K562 (cell line): ENCODE data around the gene PCSK1. TPM values are rescaled to one million over a fixed set of nuclear protein-coding genes. Genes with fewer than 3 reads are reported as not detected.

Source experiments
- ATAC-seq: fragments of 200-7000 bp; cut with Tn5 transposase; 3 replicates; pipeline ENCODE4 v1.9.1; 2020; ENCODE audit warnings: moderate library complexity
- BruUV-seq: library from RNA; stranded (reverse); fragments of 400-500 nt; replicated peaks from 2 replicates; lab custom pipeline; 2021; lab: Mats Ljungman, UMichigan
- CTCF ChIA-PET: fragments of 300-600 bp; formaldehyde crosslinking; extraction: SDS; loops from one replicate; lab custom pipeline; 2021; ENCODE audit warnings: low intra/inter-chr PET ratio; lab: Yijun Ruan, JAX
- POLR2A ChIA-PET: fragments of 300-600, 350-650 bp; sonication (Branson Sonifier 250); formaldehyde crosslinking; extraction: SDS; loops from one replicate; lab custom pipeline; 2021; ENCODE audit warnings: antibody characterized with exemption, inconsistent platforms; lab: Yijun Ruan, JAX
- DNase-seq, 4 experiments: peaks; one replicate each; pipeline versions ENCODE4 v3.0.0 to v3.0.0-alpha.2; 2011 to 2018; ENCODE audit warnings: low spot score in 3 of 4, mixed read lengths in 3 of 4; ENCODE audit errors: extremely low read depth in 1 of 4
- FAIRE-seq: peaks from 2 replicates; lab custom pipeline; 2011; peaks lifted over from hg19 to GRCh38; lab: Jason Lieb, UNC
- H2AFZ ChIP-seq: 2 replicates; pipeline ENCODE4 v1.6.0; 2011; ENCODE audit warnings: low read depth, low read length, control low read depth, inconsistent platforms
- H3K27ac ChIP-seq: fragments of 200-600 bp; 3 replicates; pipeline ENCODE4 v1.8.0; 2011; ENCODE audit warnings: low read depth, mild to moderate bottlenecking, control low read depth, inconsistent platforms, low read length, moderate library complexity, mixed read lengths; ENCODE audit errors: extremely low read depth
- H3K27me3 ChIP-seq, 2 experiments: fragments of 300-600 bp in 1 of 2; 2 replicates in 1 of 2; 3 replicates in 1 of 2; pipeline versions ENCODE4 v1.6.0 to v1.8.0; 2011; ENCODE audit warnings: inconsistent platforms in 2 of 2, low read length in 2 of 2, mild to moderate bottlenecking in 1 of 2, mixed read lengths in 1 of 2, moderate library complexity in 1 of 2; ENCODE audit not compliant: control insufficient read depth in 2 of 2, insufficient read depth in 2 of 2
- H3K36me3 ChIP-seq: fragments of 300-600 bp; 3 replicates; pipeline ENCODE4 v1.8.0; 2011; ENCODE audit warnings: mild to moderate bottlenecking, low read length, inconsistent platforms; ENCODE audit not compliant: control insufficient read depth, insufficient read depth
- H3K4me1 ChIP-seq, 2 experiments: fragments of 200-600 bp in 1 of 2; replicated peaks in 1 of 2; 2 replicates in 1 of 2; 3 replicates in 1 of 2; pipeline versions ENCODE4 v1.5.1 to v1.8.0; 2011; ENCODE audit warnings: inconsistent platforms in 2 of 2, low read length in 2 of 2, mild to moderate bottlenecking in 1 of 2, mixed read lengths in 1 of 2, moderate library complexity in 1 of 2; ENCODE audit not compliant: control insufficient read depth in 2 of 2, insufficient read depth in 2 of 2
- H3K4me2 ChIP-seq: 2 replicates; pipeline ENCODE4 v1.6.1; 2011; ENCODE audit warnings: low read length, control low read depth, inconsistent platforms, mixed read lengths; ENCODE audit not compliant: insufficient read depth
- H3K4me3 ChIP-seq: fragments of 200-600 bp; sonication (generic), shearing (Covaris generic); 2 replicates; pipeline ENCODE4 v1.5.1; 2016; ENCODE audit warnings: control low read depth, inconsistent platforms
- H3K79me2 ChIP-seq: fragments of 200-600 bp; 3 replicates; pipeline ENCODE4 v1.8.0; 2011; ENCODE audit warnings: low read length, inconsistent platforms; ENCODE audit not compliant: control insufficient read depth, insufficient read depth
- H3K9ac ChIP-seq, 2 experiments: 2 replicates each; pipeline versions ENCODE4 v1.6.0 to v1.6.1; 2011; ENCODE audit warnings: low read depth in 2 of 2, low read length in 2 of 2, control low read depth in 1 of 2, inconsistent platforms in 1 of 2, mild to moderate bottlenecking in 1 of 2, mixed read lengths in 1 of 2; ENCODE audit not compliant: insufficient read depth in 1 of 2
- H3K9me1 ChIP-seq: one replicate; pipeline ENCODE4 v1.6.0; 2011; ENCODE audit warnings: inconsistent platforms, mild to moderate bottlenecking, low read length, moderate library complexity; ENCODE audit not compliant: control insufficient read depth, insufficient read depth
- H3K9me3 ChIP-seq: replicated peaks from 2 replicates; pipeline ENCODE4 v1.5.1; 2011; ENCODE audit warnings: low read depth, low read length, inconsistent platforms; ENCODE audit not compliant: control insufficient read depth, insufficient read depth
- H4K20me1 ChIP-seq: replicated peaks from 2 replicates; pipeline ENCODE4 v1.6.1; 2011; ENCODE audit warnings: low read length, inconsistent platforms, mixed read lengths; ENCODE audit not compliant: control insufficient read depth, insufficient read depth
- IFI16 ChIP-seq: fragments of 250-450 bp; sonication (Bioruptor Pico); IDR thresholded peaks from 2 replicates; pipeline ENCODE4 v2.1.2; 2022; ENCODE audit warnings: mild to moderate bottlenecking, inconsistent platforms
- TFE3 ChIP-seq: fragments of 450-650 bp; formaldehyde crosslinking; IDR thresholded peaks from 2 replicates; pipeline ENCODE4 v1.4.0; 2020; ENCODE audit warnings: mild to moderate bottlenecking, mixed read lengths
- TRIM24 ChIP-seq, 2 experiments: fragments of 450-650 bp; IDR thresholded peaks; 2 replicates each; pipeline ENCODE4 v1.6.1; 2016
- ZNF436 ChIP-seq: fragments of 250-450, 450-650 bp; sonication (Bioruptor Pico); formaldehyde crosslinking; IDR thresholded peaks from 2 replicates; pipeline ENCODE4 v1.7.0; 2020; ENCODE audit warnings: mild to moderate bottlenecking
- WGBS: fragments of 100-300 bp; shearing (Covaris generic); methylation state at CpG from one replicate; pipeline ENCODE4 v1.1.6; 2016; ENCODE audit warnings: low coverage, mixed read lengths; ENCODE audit not compliant: insufficient coverage; ENCODE audit errors: missing lambda C conversion rate; 5-methylcytosine and 5-hydroxymethylcytosine counted together
- in situ Hi-C: fragments of 300-500 bp; cut with MboI; formaldehyde crosslinking; loops from 4 replicates; pipeline ENCODE4 v1.15.0; 2018; ENCODE audit warnings: inconsistent platforms, mixed read lengths
- intact Hi-C: fragments of 100-400 bp; cut with micrococcal nuclease; formaldehyde crosslinking; loops from 2 replicates; pipeline ENCODE4 v1.14.2; 2022
- polyA plus RNA-seq, 8 experiments: library from polyadenylated mRNA; depleted of rRNA in 4 of 8; stranded (reverse) in 5 of 8; unstranded in 3 of 8; fragments of >200 nt; fragmentation: Nextera tagmentation in 2 of 8; fragmentation: Illumina TruSeq in 1 of 8; extraction: Ambion mirVana in 2 of 8; extraction: Trizol in 1 of 8; gene quantifications; 2 replicates each; pipeline versions ENCODE4 v1.2.1 to v1.2.3, GENCODE V29; 2011 to 2014; ENCODE audit warnings: inconsistent platforms in 1 of 8, missing spikeins in 1 of 8
- total RNA-seq, 7 experiments: library from RNA; depleted of rRNA in 6 of 7; stranded (reverse); fragments of >200 nt in 6 of 7; fragmentation: Illumina TruSeq in 2 of 7; extraction: Trizol in 2 of 7; gene quantifications; 2 replicates each; pipeline versions ENCODE4 v1.2.1 to v1.2.3, GENCODE V29; 2011 to 2021; ENCODE audit warnings: low replicate concordance in 1 of 7
- TF ChIP-seq, protein P1 (sequence below), 2 experiments: fragments of 450-650 bp in 1 of 2; sonication (generic) in 1 of 2; formaldehyde crosslinking in 1 of 2; IDR thresholded peaks in 1 of 2; conservative IDR thresholded peaks in 1 of 2; 2 replicates each; pipeline versions ENCODE4 v1.6.1 to v1.8.1; 2016 to 2023; ENCODE audit warnings: mild to moderate bottlenecking in 2 of 2, moderate library complexity in 2 of 2, inconsistent platforms in 1 of 2, missing genetic modification reagents in 1 of 2
- TF ChIP-seq, protein P2 (sequence below): IDR thresholded peaks from 2 replicates; pipeline ENCODE4 v1.6.1; 2012; ENCODE audit warnings: low read depth, low read length, improper control_type of control experiment, borderline replicate concordance
- TF ChIP-seq, protein P3 (sequence below), 2 experiments: fragments of 450-650 bp; IDR thresholded peaks; 2 replicates each; pipeline ENCODE4 v1.6.1; 2016; ENCODE audit warnings: mild to moderate bottlenecking in 2 of 2, borderline replicate concordance in 1 of 2, low read depth in 1 of 2, moderate library complexity in 1 of 2

The PCSK1 gene
- total and polyA plus RNA-seq, 9 of the 15 experiments (the other 6 are each of a cell fraction or from before 2014, with no cell fraction given): not detected

DNA sequence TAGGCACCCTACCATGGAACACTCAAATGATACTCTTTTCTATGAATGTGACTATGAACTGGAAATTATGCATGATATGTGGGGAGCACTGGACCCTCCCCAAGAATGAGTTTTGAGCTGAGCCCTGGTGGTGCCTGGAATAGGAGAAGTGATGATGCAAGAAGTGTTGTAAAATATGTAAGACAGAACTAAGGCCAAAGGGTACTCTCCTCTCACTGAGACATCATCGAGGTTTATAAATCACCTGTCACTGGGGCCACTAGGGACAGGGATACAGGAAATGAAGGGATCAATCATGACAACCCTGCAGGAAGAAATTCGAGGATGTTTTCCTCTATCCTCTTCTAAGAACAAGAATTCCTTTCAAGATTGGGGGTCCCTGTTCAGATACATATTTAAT lies 45.4 kb downstream of the PCSK1 start (continued):
- TF ChIP-seq TFE3 (CRISPR knock-in tag): no peak
- TF ChIP-seq, protein P1, sequence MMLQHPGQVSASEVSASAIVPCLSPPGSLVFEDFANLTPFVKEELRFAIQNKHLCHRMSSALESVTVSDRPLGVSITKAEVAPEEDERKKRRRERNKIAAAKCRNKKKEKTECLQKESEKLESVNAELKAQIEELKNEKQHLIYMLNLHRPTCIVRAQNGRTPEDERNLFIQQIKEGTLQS (IDR thresholded peaks at IDR 0.05): peak; percentile 76
- TF ChIP-seq, protein P1 (CRISPR knock-in tag; conservative IDR thresholded peaks at IDR 0.05): no peak
- TF ChIP-seq, protein P2, sequence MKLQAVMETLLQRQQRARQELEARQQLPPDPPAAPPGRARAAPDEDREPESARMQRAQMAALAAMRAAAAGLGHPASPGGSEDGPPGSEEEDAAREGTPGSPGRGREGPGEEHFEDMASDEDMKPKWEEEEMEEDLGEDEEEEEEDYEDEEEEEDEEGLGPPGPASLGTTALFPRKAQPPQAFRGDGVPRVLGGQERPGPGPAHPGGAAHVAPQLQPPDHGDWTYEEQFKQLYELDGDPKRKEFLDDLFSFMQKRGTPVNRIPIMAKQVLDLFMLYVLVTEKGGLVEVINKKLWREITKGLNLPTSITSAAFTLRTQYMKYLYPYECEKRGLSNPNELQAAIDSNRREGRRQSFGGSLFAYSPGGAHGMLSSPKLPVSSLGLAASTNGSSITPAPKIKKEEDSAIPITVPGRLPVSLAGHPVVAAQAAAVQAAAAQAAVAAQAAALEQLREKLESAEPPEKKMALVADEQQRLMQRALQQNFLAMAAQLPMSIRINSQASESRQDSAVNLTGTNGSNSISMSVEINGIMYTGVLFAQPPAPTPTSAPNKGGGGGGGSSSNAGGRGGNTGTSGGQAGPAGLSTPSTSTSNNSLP: no peak

- in situ Hi-C loops (no loop called here), intact Hi-C loops (no loop called here)
- ChIA-PET POLR2A (no interaction called here), CTCF (no interaction called here)
- WGBS: 0% methylated on average over 1 of the region's 1 CpG
- H4K20me1 ChIP-seq: no peaks in the 10 kb centered on the region
- no peak for FAIRE-seq
- DNase-seq: no peak
- H3K9me3 ChIP-seq: no peaks in the 10 kb centered on the region
- no peak overlapping the region for H3K4me3 ChIP-seq
- no peaks in the 10 kb centered on the region for H3K79me2 ChIP-seq
- no peaks in the 10 kb centered on the region for H3K36me3 ChIP-seq
- no peak overlapping the region for H3K9ac ChIP-seq
- no peaks in the 10 kb centered on the region for H3K9me1 ChIP-seq
- H3K27ac ChIP-seq: no peak overlapping the region
- BruUV-seq: no TSS peak
- no peak overlapping the region for H2AFZ ChIP-seq
- peaks cover 0 to 4% of the 10 kb centered on the region in 2 experiments; a peak in 2 of 5 replicates for H3K27me3 ChIP-seq
- no peaks in the 10 kb centered on the region for H3K4me1 ChIP-seq
- no peak for ATAC-seq
- no peak overlapping the region for H3K4me2 ChIP-seq
- TF ChIP-seq IFI16 (CRISPR knock-in tag): no peak
- TF ChIP-seq ZNF436 (CRISPR knock-in tag): no peak
- TF ChIP-seq TRIM24 (IDR thresholded peaks at IDR 0.05): no peak
- TF ChIP-seq, protein P3, sequence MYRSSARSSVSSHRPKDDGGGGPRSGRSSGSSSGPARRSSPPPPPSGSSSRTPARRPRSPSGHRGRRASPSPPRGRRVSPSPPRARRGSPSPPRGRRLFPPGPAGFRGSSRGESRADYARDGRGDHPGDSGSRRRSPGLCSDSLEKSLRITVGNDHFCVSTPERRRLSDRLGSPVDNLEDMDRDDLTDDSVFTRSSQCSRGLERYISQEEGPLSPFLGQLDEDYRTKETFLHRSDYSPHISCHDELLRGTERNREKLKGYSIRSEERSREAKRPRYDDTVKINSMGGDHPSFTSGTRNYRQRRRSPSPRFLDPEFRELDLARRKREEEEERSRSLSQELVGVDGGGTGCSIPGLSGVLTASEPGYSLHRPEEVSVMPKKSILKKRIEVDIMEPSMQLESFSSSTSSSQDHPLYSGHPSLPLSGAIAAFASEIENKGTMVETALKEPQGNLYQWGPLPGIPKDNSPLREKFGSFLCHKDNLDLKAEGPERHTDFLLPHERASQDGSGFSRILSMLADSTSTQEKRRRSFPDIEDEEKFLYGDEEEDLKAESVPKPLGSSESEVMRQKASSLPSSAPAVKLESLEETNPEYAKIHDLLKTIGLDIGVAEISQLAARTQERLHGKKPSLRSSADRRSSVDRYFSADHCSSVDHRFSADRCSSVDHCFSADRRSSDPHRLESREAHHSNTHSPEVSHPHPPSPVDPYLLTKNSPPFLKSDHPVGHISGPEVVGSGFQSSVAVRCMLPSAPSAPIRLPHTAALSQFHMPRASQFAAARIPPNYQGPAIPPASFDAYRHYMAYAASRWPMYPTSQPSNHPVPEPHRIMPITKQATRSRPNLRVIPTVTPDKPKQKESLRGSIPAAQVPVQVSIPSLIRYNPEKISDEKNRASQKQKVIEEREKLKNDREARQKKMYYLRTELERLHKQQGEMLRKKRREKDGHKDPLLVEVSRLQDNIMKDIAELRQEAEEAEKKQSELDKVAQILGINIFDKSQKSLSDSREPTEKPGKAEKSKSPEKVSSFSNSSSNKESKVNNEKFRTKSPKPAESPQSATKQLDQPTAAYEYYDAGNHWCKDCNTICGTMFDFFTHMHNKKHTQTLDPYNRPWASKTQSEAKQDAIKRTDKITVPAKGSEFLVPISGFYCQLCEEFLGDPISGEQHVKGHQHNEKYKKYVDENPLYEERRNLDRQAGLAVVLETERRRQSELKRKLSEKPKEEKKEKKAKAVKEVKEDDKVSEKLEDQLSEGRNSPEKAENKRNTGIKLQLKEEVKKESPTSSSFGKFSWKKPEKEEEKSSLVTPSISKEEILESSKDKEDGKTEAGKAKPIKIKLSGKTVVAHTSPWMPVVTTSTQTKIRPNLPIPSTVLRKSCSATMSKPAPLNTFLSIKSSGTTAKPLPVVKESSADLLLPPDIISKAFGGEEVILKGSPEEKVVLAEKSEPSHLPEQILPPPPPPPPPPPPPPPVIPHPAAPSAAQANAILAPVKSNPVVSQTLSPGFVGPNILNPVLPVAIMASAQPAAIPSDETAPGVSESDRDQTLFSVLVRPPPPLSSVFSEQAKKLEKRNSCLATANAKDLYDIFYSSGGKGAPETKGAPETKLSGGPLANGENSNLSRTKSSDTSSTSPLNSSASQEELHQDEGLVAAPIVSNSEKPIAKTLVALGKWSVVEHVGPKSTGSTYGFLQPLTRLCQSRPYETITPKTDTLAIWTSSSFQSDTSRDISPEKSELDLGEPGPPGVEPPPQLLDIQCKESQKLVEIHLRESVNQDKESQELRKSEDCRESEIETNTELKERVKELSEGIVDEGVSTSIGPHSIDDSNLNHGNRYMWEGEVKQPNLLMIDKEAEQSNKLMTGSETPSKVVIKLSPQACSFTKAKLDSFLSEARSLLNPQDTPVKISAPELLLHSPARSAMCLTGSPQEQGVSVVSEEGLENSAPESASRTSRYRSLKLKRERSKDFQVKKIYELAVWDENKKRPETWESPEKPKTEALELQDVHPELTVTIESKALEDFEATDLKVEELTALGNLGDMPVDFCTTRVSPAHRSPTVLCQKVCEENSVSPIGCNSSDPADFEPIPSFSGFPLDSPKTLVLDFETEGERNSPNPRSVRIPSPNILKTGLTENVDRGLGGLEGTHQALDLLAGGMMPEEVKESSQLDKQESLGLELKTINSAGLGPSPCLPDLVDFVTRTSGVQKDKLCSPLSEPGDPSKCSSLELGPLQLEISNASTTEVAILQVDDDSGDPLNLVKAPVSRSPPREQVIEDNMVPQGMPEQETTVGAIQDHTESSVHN (IDR thresholded peaks at IDR 0.05; ENCODE audit: borderline replicate concordance in 1 of 2, low read depth in 1 of 2): no peak
These were observed 47.5 kb downstream of the PCSK1 start for GRCh38 chr5:96385538-96385937.
